Choroid plexus epithelial cell (primary cell): ENCODE results near the gene GPNMB.

Experiments used
- DNase-seq: peaks from one replicate; pipeline ENCODE4 v3.0.0-alpha.2; 2010; ENCODE audit warnings: low read depth
- H3K4me3 ChIP-seq: 2 replicates; pipeline ENCODE4 v1.5.1; 2011; ENCODE audit warnings: low read depth, mild to moderate bottlenecking, control low read depth, low read length, moderate library complexity
- TF ChIP-seq, protein P1 (sequence below): conservative IDR thresholded peaks from 2 replicates; pipeline ENCODE4 v1.5.1; 2011; ENCODE audit warnings: low read depth, mild to moderate bottlenecking, control low read depth, inconsistent platforms, low read length, moderate library complexity

GPNMB gene

DNA sequence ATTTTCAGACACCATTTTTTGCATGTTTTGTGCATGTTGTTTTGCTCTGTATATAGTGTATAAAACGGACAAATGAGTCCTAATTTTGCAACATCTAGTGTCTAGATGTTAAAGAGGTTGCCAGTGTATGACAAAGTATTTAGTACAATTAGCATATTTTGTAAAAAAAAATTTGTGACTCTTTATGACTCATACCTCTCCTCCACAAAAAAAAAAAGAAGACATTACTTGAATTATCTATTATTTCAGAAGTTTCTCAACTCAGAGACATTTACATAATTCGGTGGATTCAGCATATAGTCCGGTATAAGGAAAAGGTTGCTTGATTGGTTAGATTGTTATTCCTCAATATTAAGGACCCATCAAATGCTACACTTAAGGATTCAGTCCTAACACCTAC lies 38.7 kb upstream of the GPNMB start:
- H3K4me3 ChIP-seq: no peak overlapping the region
- no peak for DNase-seq
- TF ChIP-seq, protein P1, sequence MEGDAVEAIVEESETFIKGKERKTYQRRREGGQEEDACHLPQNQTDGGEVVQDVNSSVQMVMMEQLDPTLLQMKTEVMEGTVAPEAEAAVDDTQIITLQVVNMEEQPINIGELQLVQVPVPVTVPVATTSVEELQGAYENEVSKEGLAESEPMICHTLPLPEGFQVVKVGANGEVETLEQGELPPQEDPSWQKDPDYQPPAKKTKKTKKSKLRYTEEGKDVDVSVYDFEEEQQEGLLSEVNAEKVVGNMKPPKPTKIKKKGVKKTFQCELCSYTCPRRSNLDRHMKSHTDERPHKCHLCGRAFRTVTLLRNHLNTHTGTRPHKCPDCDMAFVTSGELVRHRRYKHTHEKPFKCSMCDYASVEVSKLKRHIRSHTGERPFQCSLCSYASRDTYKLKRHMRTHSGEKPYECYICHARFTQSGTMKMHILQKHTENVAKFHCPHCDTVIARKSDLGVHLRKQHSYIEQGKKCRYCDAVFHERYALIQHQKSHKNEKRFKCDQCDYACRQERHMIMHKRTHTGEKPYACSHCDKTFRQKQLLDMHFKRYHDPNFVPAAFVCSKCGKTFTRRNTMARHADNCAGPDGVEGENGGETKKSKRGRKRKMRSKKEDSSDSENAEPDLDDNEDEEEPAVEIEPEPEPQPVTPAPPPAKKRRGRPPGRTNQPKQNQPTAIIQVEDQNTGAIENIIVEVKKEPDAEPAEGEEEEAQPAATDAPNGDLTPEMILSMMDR: no peak

DNA sequence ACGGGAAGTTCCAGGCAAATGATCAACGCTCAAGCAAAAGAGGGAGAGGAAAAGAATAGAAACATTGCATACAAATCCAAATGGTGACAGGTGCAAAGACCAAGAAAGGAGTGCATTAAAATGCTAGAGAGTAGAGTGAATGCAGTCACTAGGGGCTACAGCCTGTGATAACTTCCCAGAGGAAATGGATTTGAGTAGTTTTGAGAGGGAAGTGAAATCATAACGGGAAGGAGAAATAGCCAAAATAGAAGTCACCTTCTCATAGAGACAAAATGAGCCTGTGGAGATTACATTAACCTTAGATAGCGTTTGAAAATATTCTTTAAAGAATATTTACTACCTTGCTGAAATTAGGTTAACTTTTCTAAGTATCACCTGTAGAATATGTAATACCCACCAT lies 38.3 kb upstream of the GPNMB start:
- TF ChIP-seq, protein P1: no peak
- H3K4me3 ChIP-seq: no peak overlapping the region
- no peak for DNase-seq

DNA sequence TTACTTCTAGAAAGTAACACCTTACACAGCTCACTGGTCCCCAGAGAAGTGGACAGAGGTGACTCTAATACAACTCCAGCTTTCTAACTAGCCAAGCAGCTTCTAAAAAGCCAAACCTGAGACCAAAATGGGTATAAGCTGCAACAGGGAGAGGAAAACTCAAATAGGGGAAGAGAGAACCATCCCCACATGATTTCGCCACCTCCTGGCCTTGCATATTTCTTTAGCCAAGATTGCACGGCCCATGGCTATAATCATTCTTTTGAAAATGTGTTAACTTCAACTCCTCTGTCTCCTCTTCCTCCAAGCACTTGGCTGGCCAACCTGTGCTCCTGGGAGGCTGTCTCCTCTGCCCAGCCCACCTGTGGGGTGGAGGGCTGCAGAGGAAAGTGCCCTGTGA lies 36.1 kb upstream of the GPNMB start:
- no peak overlapping the region for H3K4me3 ChIP-seq
- TF ChIP-seq, protein P1: no peak
- no peak for DNase-seq

DNA sequence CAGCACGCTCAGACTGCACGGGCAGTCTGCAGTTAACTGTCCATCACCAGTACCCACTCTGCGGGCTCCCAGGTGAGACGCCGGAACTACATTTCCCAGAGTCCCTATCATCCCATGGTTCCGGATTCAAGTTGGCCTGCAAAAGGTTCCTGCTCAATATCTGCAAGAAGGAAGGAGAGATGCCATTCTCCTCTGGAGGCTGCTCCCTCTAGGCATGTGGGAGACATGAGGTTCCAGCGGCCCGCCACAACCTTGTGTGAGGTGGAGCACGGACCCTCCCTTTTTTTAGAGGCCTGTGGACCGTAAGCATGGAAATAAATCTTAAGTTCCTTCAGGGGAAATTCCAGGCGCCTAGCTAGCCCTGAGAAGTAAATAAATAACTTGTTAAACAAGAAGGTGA lies 35.0 kb upstream of the GPNMB start:
- H3K4me3 ChIP-seq: no peak overlapping the region
- no peak for DNase-seq
- TF ChIP-seq, protein P1: no peak

DNA sequence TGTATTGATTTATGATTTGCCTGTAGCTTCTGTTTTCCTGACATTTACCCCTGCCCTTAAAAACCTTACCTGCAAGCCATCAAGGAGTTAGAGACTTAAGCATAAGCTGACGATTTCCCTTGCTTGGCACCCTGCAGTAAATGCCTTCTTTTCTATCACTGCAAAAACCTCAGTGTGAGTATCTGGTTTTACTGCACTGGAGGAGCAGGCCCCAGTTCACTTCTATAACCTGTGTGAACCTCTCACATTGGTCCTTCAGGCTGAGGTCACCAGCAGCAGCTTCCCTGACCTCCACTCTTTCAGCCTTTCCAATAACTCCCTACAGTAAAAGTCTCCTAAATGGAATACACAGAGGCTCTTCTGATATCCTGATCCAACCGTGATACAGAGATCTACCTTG lies 34.2 kb upstream of the GPNMB start:
- H3K4me3 ChIP-seq: no peak overlapping the region
- no peak for DNase-seq
- TF ChIP-seq, protein P1: no peak

DNA sequence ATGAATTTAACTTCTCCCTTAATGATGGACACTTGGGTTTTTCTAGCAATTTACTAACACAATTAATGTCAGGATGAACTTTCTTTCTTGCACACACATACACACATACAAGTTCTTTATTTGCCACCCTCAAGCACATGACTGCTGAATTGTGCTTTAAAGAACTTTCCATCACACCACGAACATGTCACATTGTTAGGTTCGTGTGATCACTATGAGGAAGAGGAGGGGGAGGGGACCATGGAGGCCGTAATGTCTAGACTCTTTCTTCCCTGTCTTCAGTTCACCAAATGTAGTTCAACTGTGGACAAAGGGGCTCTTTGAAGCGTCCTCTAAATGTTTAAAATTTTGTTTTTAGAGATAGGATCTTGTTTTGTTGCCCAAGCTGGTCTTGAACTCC lies 33.7 kb upstream of the GPNMB start:
- H3K4me3 ChIP-seq: no peak overlapping the region
- TF ChIP-seq, protein P1: no peak
- DNase-seq: no peak

DNA sequence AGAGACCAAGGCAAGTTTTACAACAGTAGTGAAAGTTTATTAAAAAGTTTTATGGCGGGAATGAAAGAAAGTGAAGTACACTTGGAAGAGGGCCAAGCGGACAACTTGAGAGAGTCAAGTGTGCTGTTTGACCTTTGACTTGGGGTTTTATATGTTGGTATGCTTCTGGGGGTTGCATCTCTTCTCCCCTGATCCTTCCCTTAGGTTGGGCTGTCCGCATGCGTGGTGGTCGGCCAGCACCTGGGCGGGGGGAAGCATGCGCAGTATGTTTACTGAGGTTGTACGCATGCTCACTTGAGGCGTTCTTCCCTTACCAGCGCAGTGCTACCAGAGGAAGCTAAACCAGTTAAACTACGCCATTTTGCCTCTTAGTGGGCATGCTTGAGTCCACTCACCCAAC lies 32.8 kb upstream of the GPNMB start:
- no peak for DNase-seq
- TF ChIP-seq, protein P1: no peak
- no peak overlapping the region for H3K4me3 ChIP-seq
